K562 (cell line): ENCODE measurements around the gene TRIM71. TPM values are rescaled to one million over a fixed set of nuclear protein-coding genes. Genes with fewer than 3 reads are reported as not detected.

Experiments used
- ATAC-seq: fragments of 200-7000 bp; cut with Tn5 transposase; 3 replicates; pipeline ENCODE4 v1.9.1; 2020; ENCODE audit warnings: moderate library complexity
- BruUV-seq: library from RNA; stranded (reverse); fragments of 400-500 nt; replicated peaks from 2 replicates; lab custom pipeline; 2021; lab: Mats Ljungman, UMichigan
- CTCF ChIA-PET: fragments of 300-600 bp; formaldehyde crosslinking; extraction: SDS; loops from one replicate; lab custom pipeline; 2021; ENCODE audit warnings: low intra/inter-chr PET ratio; lab: Yijun Ruan, JAX
- POLR2A ChIA-PET: fragments of 300-600, 350-650 bp; sonication (Branson Sonifier 250); formaldehyde crosslinking; extraction: SDS; loops from one replicate; lab custom pipeline; 2021; ENCODE audit warnings: antibody characterized with exemption, inconsistent platforms; lab: Yijun Ruan, JAX
- DNase-seq, 4 experiments: peaks; one replicate each; pipeline versions ENCODE4 v3.0.0 to v3.0.0-alpha.2; 2011 to 2018; ENCODE audit warnings: low spot score in 3 of 4, mixed read lengths in 3 of 4; ENCODE audit errors: extremely low read depth in 1 of 4
- FAIRE-seq: peaks from 2 replicates; lab custom pipeline; 2011; peaks lifted over from hg19 to GRCh38; lab: Jason Lieb, UNC
- H2AFZ ChIP-seq: 2 replicates; pipeline ENCODE4 v1.6.0; 2011; ENCODE audit warnings: low read depth, low read length, control low read depth, inconsistent platforms
- H3K27ac ChIP-seq: fragments of 200-600 bp; 3 replicates; pipeline ENCODE4 v1.8.0; 2011; ENCODE audit warnings: low read depth, mild to moderate bottlenecking, control low read depth, inconsistent platforms, low read length, moderate library complexity, mixed read lengths; ENCODE audit errors: extremely low read depth
- H3K27me3 ChIP-seq, 2 experiments: fragments of 300-600 bp in 1 of 2; 2 replicates in 1 of 2; 3 replicates in 1 of 2; pipeline versions ENCODE4 v1.6.0 to v1.8.0; 2011; ENCODE audit warnings: inconsistent platforms in 2 of 2, low read length in 2 of 2, mild to moderate bottlenecking in 1 of 2, mixed read lengths in 1 of 2, moderate library complexity in 1 of 2; ENCODE audit not compliant: control insufficient read depth in 2 of 2, insufficient read depth in 2 of 2
- H3K36me3 ChIP-seq: fragments of 300-600 bp; 3 replicates; pipeline ENCODE4 v1.8.0; 2011; ENCODE audit warnings: mild to moderate bottlenecking, low read length, inconsistent platforms; ENCODE audit not compliant: control insufficient read depth, insufficient read depth
- H3K4me1 ChIP-seq, 2 experiments: fragments of 200-600 bp in 1 of 2; replicated peaks in 1 of 2; 2 replicates in 1 of 2; 3 replicates in 1 of 2; pipeline versions ENCODE4 v1.5.1 to v1.8.0; 2011; ENCODE audit warnings: inconsistent platforms in 2 of 2, low read length in 2 of 2, mild to moderate bottlenecking in 1 of 2, mixed read lengths in 1 of 2, moderate library complexity in 1 of 2; ENCODE audit not compliant: control insufficient read depth in 2 of 2, insufficient read depth in 2 of 2
- H3K4me2 ChIP-seq: 2 replicates; pipeline ENCODE4 v1.6.1; 2011; ENCODE audit warnings: low read length, control low read depth, inconsistent platforms, mixed read lengths; ENCODE audit not compliant: insufficient read depth
- H3K4me3 ChIP-seq: fragments of 200-600 bp; sonication (generic), shearing (Covaris generic); 2 replicates; pipeline ENCODE4 v1.5.1; 2016; ENCODE audit warnings: control low read depth, inconsistent platforms
- H3K79me2 ChIP-seq: fragments of 200-600 bp; 3 replicates; pipeline ENCODE4 v1.8.0; 2011; ENCODE audit warnings: low read length, inconsistent platforms; ENCODE audit not compliant: control insufficient read depth, insufficient read depth
- H3K9ac ChIP-seq, 2 experiments: 2 replicates each; pipeline versions ENCODE4 v1.6.0 to v1.6.1; 2011; ENCODE audit warnings: low read depth in 2 of 2, low read length in 2 of 2, control low read depth in 1 of 2, inconsistent platforms in 1 of 2, mild to moderate bottlenecking in 1 of 2, mixed read lengths in 1 of 2; ENCODE audit not compliant: insufficient read depth in 1 of 2
- H3K9me1 ChIP-seq: one replicate; pipeline ENCODE4 v1.6.0; 2011; ENCODE audit warnings: inconsistent platforms, mild to moderate bottlenecking, low read length, moderate library complexity; ENCODE audit not compliant: control insufficient read depth, insufficient read depth
- H3K9me3 ChIP-seq: replicated peaks from 2 replicates; pipeline ENCODE4 v1.5.1; 2011; ENCODE audit warnings: low read depth, low read length, inconsistent platforms; ENCODE audit not compliant: control insufficient read depth, insufficient read depth
- H4K20me1 ChIP-seq: replicated peaks from 2 replicates; pipeline ENCODE4 v1.6.1; 2011; ENCODE audit warnings: low read length, inconsistent platforms, mixed read lengths; ENCODE audit not compliant: control insufficient read depth, insufficient read depth
- NCOA2 ChIP-seq, 2 experiments: fragments of 450-650 bp; IDR thresholded peaks; 2 replicates each; pipeline ENCODE4 v1.6.1; 2018; ENCODE audit warnings: mild to moderate bottlenecking in 2 of 2, moderate library complexity in 1 of 2; ENCODE audit not compliant: partially characterized antibody in 2 of 2
- NR2C1 ChIP-seq, 2 experiments: fragments of 450-650 bp; IDR thresholded peaks; 2 replicates each; pipeline ENCODE4 v1.6.1; 2017; ENCODE audit warnings: mild to moderate bottlenecking in 2 of 2, antibody characterized with exemption in 1 of 2, inconsistent platforms in 1 of 2, missing compliant biosample characterization in 1 of 2, missing genetic modification characterization in 1 of 2
- REST ChIP-seq, 2 experiments: fragments of 450-650 bp; formaldehyde crosslinking in 1 of 2; IDR thresholded peaks; 2 replicates each; pipeline versions ENCODE4 v1.4.0 to v1.6.1; 2014 to 2020; ENCODE audit warnings: mild to moderate bottlenecking in 2 of 2, borderline replicate concordance in 1 of 2, low read depth in 1 of 2
- SRF ChIP-seq, 2 experiments: fragments of 250-450, 450-650 bp in 1 of 2; sonication (Bioruptor Pico) in 1 of 2; sonication (generic) in 1 of 2; formaldehyde crosslinking; IDR thresholded peaks; 2 replicates each; pipeline versions ENCODE4 v1.5.0 to v1.5.1; 2020 to 2022; ENCODE audit warnings: mild to moderate bottlenecking in 1 of 2, missing genetic modification reagents in 1 of 2
- ZNF586 ChIP-seq: fragments of 450-650 bp; formaldehyde crosslinking; conservative IDR thresholded peaks from 2 replicates; pipeline ENCODE4 v1.4.0; 2020; ENCODE audit warnings: mild to moderate bottlenecking, moderate library complexity
- WGBS: fragments of 100-300 bp; shearing (Covaris generic); methylation state at CpG from one replicate; pipeline ENCODE4 v1.1.6; 2016; ENCODE audit warnings: low coverage, mixed read lengths; ENCODE audit not compliant: insufficient coverage; ENCODE audit errors: missing lambda C conversion rate; 5-methylcytosine and 5-hydroxymethylcytosine counted together
- in situ Hi-C: fragments of 300-500 bp; cut with MboI; formaldehyde crosslinking; loops from 4 replicates; pipeline ENCODE4 v1.15.0; 2018; ENCODE audit warnings: inconsistent platforms, mixed read lengths
- intact Hi-C: fragments of 100-400 bp; cut with micrococcal nuclease; formaldehyde crosslinking; loops from 2 replicates; pipeline ENCODE4 v1.14.2; 2022
- polyA plus RNA-seq, 8 experiments: library from polyadenylated mRNA; depleted of rRNA in 4 of 8; stranded (reverse) in 5 of 8; unstranded in 3 of 8; fragments of >200 nt; fragmentation: Nextera tagmentation in 2 of 8; fragmentation: Illumina TruSeq in 1 of 8; extraction: Ambion mirVana in 2 of 8; extraction: Trizol in 1 of 8; gene quantifications; 2 replicates each; pipeline versions ENCODE4 v1.2.1 to v1.2.3, GENCODE V29; 2011 to 2014; ENCODE audit warnings: inconsistent platforms in 1 of 8, missing spikeins in 1 of 8
- total RNA-seq, 7 experiments: library from RNA; depleted of rRNA in 6 of 7; stranded (reverse); fragments of >200 nt in 6 of 7; fragmentation: Illumina TruSeq in 2 of 7; extraction: Trizol in 2 of 7; gene quantifications; 2 replicates each; pipeline versions ENCODE4 v1.2.1 to v1.2.3, GENCODE V29; 2011 to 2021; ENCODE audit warnings: low replicate concordance in 1 of 7
- TF ChIP-seq, protein P1 (sequence below): fragments of 150-350 bp; IDR thresholded peaks from 2 replicates; pipeline ENCODE4 v1.6.1; 2014; ENCODE audit warnings: low read depth, mild to moderate bottlenecking, low read length, borderline replicate concordance

TRIM71 gene
- total and polyA plus RNA-seq, 9 of the 15 experiments (the other 6 are each of a cell fraction or from before 2014, with no cell fraction given), result 0.04 to 0.11 TPM; not detected in 7

DNA sequence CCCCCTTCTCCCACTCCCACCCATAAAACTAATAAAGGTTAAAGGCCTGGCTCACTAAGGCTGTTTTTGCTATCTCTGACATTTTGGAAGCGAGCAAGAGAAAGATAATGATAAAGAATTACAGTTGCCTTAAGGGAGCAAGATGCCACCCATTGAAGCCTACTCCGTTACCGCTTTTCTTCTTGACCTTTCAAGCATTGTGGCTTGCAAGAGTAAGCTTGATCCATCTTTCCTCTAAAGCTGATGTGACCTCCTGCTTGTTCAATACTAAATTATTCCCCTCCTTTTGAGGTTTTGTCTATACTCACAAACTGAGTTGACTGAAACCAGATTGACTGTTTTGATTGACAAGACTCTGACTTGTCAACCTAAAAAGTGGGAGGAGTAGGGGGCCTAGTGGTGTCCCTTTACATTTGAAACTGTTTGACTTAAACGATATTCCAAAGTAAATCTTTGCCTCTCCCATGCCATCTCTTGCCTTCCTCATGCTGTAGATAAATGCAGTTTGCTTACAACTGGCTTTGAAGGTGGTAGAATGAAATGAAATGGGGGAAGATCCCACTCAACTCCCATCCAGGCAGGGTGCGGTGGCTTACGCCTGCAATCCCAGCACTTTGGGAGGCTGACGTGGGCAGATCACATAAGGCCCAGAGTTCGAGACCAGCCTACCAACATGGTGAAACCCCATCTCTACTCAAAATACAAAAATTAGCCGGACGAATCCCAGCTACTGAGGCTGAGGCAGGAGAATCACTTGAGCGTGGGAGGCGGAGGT, 8.0 kb downstream of the TRIM71 start:
- POLR2A ChIA-PET, result no interaction called here
- no TSS peak for BruUV-seq
- Histone ChIP-seq H3K9me1 (no peaks in the 10 kb centered on the region), H2AFZ (no peak overlapping the region), H3K9ac (no peak overlapping the region), H3K9me3 (no peaks in the 10 kb centered on the region), H3K36me3 (no peaks in the 10 kb centered on the region), H3K79me2 (no peaks in the 10 kb centered on the region), H3K4me3 (no peak overlapping the region), H3K27ac (no peak overlapping the region), H3K4me2 (no peak overlapping the region), H3K27me3 (peaks cover 48 to 68% of the 10 kb centered on the region in 2 experiments), H3K4me1 (peaks cover 0 to 6% of the 10 kb centered on the region in 2 experiments; a peak in 2 of 5 replicates), H4K20me1 (no peaks in the 10 kb centered on the region)
- DNase-seq (no peak), ATAC-seq (no peak), FAIRE-seq (no peak)
- 18% methylated on average over 12 of the region's 12 CpGs for WGBS
- intact Hi-C loops, result no loop called here
- in situ Hi-C loops, result no loop called here
- CTCF ChIA-PET, result no interaction called here
- TF ChIP-seq, protein P1, sequence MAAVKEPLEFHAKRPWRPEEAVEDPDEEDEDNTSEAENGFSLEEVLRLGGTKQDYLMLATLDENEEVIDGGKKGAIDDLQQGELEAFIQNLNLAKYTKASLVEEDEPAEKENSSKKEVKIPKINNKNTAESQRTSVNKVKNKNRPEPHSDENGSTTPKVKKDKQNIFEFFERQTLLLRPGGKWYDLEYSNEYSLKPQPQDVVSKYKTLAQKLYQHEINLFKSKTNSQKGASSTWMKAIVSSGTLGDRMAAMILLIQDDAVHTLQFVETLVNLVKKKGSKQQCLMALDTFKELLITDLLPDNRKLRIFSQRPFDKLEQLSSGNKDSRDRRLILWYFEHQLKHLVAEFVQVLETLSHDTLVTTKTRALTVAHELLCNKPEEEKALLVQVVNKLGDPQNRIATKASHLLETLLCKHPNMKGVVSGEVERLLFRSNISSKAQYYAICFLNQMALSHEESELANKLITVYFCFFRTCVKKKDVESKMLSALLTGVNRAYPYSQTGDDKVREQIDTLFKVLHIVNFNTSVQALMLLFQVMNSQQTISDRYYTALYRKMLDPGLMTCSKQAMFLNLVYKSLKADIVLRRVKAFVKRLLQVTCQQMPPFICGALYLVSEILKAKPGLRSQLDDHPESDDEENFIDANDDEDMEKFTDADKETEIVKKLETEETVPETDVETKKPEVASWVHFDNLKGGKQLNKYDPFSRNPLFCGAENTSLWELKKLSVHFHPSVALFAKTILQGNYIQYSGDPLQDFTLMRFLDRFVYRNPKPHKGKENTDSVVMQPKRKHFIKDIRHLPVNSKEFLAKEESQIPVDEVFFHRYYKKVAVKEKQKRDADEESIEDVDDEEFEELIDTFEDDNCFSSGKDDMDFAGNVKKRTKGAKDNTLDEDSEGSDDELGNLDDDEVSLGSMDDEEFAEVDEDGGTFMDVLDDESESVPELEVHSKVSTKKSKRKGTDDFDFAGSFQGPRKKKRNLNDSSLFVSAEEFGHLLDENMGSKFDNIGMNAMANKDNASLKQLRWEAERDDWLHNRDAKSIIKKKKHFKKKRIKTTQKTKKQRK, result no peak
- TF ChIP-seq REST (IDR thresholded peaks at IDR 0.05; ENCODE audit: borderline replicate concordance) (no peak), REST (CRISPR knock-in tag; IDR thresholded peaks at IDR 0.05; ENCODE audit: low read depth) (no peak), SRF (CRISPR knock-in tag; IDR thresholded peaks at IDR 0.05) (no peak), NCOA2 (IDR thresholded peaks at IDR 0.05; ENCODE audit: partially characterized antibody in 2 of 2) (no peak), NR2C1 (IDR thresholded peaks at IDR 0.05) (no peak), NR2C1 (tag; IDR thresholded peaks at IDR 0.05) (no peak), ZNF586 (CRISPR knock-in tag) (no peak)
